Muscle of back (tissue), 11 donors: Measurements from ENCODE around the gene CTNNB1. TPM values are rescaled to one million over a fixed set of nuclear protein-coding genes. Genes with fewer than 3 reads are reported as not detected.
"Not testable (repeated sequence)": the region's sequence is repeated elsewhere in the genome, so short reads cannot be mapped to it uniquely, and the experiment has no call there.

Source experiments
- DNase-seq, 3 donors: peaks; one replicate each; pipeline versions ENCODE4 v3.0.0 to v3.0.0-alpha.2; 2013
- polyA plus RNA-seq, 10 donors: library from polyadenylated mRNA; unstranded; fragments of 120-200 nt; gene quantifications; one replicate each; pipeline ENCODE4 v1.2.1, GENCODE V29; 2013; ENCODE audit not compliant: insufficient read length in 10 of 10

The CTNNB1 gene
- polyA plus RNA-seq, 10 donors, result 260 to 344 (median 290) TPM

DNA sequence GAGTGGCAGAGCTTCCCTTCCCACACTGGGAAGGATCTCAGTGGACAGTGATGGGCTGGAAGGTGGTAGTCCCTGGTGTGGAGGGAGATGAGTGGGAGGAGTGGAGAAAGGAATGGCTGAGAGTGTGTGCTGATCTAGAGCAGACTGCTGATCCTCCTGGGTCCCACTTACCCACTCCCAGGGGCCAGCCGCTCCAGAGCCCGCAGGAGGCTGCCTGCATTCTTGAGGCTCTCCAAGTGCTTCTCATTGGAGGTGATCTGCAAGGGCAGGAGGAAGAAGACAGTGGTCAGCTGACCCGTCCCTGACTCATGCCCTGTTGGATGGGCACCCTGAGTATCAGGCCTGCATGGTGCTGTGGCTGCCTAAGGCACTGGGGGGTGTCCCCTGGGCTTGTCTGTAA lies 50.0 kb downstream of the CTNNB1 start:
- no peak for DNase-seq

DNA sequence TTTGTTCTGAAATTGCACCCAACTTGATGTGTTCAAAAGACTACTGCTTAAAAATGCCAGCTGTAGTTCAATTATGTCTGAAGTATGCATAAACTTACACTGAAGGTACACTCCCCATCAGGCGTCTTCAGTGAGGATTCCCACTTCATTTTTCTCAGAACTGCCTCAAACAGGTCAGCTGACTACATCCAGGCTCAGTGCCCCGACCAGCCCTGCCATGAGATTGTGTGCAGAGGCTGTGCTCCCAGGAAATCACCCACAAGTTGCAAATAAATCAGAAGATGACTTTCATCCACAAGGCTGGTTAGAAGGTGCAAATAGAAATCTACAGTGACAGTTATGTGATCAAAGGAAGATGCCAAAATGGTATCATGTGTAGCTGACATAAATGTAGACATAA lies 51.5 kb downstream of the CTNNB1 start:
- no peak for DNase-seq

DNA sequence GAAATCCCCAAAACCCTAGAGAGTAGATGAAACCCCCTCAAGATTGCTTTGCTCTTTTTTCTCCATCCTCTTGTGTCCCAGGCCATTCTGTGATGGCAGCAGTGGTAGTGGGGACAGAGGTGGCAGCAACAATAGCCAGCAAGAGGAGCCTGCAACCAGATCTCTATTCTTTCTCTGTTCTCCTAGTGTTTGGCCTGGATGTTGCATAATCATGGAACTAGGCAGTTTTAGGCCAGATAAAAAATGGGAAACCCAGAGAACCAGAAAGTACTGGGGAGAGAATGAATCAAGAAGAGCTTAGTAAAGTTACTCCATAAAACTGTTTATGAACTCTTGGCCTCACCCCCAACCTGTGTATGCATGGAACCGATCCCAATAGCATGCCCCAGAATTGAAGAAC lies 52.3 kb downstream of the CTNNB1 start:
- no peak for DNase-seq

DNA sequence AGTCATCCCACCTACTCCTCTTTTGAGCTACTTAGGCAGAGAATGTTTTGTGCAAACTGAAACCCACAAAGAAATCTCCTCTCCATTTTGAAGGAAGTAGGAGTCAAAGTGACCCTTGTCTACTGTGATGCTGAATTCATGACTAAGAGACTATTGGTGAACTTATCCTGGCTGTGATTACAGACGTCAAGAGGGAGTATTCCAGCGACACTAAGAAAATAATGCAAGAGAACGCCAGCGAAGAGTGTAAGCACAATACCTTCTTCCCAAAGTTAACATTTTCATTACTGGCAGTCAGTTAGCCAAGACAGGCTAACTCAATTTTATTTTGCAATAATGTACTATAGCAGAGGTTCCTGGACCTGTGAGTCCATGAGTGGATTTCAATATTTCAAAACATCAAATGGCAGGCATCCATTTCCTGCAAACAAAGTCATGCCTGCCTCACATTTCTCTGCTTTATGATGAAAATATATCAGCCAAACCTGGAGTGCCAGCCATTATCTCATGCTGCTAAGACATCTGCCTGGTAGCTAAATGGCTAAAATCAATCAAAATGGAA lies 59.0 kb downstream of the CTNNB1 start:
- no peak for DNase-seq

DNA sequence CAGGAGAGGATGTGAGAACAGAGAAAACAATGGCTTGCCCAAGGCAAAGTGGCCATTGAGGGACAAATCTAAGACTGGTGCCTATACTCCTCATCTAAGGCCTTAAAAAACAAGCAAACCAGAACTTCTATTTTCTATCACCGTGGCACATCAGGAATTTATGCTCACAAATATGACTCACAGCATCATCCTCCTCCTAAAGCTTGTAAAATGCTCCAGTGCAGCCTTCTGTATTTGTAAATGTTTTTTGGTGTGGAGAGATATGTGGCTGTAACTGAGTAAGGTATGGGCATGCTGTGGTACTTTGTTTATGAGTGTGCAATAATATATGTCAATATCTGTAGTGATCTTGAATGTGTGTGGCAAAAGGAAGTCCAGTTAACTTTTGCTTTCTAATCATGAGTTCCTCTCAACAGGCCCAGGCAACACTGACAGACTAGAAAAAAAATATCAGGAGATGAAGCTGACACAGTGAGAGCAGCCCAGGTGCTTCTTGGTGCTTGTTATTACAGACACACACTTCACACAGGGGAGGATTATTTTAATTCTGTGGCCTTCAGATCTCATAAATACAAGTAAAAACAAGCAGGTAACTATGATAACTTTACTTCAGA lies 60.3 kb downstream of the CTNNB1 start:
- DNase-seq, result no peak

DNA sequence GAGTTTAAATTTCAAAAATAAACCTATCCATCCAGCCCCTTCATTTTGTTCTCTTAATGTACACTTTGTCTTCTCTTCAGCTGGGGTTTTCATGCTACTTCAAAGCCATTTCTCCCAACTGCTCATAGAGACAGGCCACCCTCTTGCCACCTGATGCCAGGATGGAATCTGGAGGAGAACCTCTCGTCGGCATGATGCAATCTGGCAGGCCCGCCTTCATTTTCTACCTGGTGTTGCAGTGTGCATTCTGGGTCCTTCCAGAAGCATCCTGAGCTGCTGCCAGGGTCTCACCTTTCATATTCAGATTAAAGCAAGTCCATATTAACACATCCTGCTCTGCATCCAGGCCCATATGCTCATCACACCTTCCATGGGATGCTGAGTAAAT lies 60.8 kb downstream of the CTNNB1 start:
- no peak for DNase-seq

DNA sequence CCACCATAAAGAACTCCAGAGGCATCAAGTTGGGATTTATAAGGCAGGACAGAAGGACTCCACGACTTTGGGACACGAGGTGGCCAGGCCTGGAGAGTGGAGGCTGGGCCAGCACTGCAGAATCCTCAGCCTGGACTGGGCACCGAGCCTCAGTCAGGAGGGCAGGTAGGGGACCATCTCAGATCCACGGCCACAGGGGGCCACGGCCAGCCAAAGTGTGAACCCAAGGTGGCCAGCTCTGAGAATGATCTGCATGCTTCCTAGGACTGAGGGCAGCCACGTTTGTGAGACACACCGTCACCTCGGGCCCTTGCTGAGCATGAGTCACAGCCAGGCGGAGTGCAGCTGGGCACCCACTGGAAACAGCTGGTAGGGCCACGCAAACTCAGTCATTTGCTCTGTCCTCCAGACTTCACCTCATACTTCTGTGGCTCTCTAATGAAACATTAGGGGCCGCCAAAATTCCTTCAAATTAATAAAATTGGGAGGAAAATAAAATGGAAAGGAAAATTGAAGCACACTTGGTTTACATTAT lies 65.8 kb downstream of the CTNNB1 start:
- DNase-seq, result no peak

DNA sequence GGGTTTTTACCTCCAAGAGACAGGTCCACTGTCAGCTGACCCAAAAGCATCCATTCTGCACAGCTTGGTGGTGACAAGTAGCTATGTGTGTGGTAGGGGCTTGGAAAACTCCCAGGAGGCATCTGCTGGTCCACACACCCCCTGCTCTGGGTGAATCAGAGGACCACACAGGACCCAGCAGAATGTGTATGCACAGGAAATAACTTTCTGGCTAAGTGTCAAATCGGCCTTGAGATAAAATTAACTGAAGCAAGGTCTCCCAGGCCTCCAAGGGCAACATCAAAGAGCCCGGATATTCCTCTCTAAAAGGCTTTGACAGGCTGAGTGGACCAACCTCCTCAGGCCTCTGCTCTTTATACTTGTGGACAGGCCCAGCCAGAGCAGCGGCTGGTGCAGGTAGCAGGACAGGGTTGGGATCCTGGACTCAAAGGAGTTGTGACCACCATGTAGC lies 66.5 kb downstream of the CTNNB1 start:
- DNase-seq, result peak in 1 of 3 donors; percentile 89

DNA sequence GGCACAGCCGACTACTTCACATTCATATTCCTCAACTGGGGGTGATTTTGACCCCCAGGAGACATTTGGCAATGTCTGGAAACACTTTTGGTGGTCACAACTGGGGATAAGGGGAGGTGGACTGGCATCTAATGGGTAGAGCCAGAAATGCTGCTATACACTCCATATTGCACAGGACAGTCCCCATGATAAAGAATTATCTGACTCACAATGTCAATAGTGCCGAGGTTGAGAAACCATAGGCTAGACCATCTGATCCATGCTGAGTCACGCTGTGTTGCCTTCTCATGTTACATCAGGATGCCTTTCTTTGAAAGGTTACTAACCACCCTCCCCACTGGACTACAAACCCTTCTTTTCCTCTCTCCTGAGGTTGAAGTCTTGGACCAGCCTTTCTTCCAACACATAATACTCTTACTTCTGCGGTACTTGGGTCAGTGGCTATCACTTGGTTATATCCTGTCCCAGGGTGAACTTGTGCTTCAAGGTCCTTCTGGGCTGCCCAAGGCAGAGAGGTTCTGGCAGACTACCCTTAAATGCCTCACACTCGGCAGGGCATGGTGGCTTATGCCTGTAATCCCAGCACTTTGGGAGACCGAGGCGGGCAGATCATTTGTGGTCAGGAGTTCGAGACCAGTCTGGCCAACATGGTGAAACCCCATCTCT lies 68.8 kb downstream of the CTNNB1 start:
- DNase-seq, result peak in 1 of 3 donors; percentile 88

DNA sequence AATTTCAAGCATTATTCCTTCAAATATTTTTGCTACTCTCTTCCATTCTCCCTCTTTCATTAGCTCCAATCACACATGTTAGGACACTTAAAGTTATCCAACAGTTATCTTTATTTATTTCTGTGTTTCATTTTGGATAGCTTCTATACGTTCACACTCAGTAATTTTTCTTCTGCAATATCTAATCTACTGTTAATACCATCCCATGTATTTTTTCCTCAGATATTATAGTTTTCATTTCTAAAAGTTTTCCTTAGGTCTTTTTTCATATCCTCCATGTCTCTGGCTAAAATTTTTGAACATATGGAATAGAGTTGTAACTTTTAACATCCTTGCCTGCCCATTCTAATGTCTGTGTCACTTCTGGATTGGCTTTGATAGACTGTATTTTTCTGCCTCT lies 73.4 kb downstream of the CTNNB1 start:
- DNase-seq, result no peak

DNA sequence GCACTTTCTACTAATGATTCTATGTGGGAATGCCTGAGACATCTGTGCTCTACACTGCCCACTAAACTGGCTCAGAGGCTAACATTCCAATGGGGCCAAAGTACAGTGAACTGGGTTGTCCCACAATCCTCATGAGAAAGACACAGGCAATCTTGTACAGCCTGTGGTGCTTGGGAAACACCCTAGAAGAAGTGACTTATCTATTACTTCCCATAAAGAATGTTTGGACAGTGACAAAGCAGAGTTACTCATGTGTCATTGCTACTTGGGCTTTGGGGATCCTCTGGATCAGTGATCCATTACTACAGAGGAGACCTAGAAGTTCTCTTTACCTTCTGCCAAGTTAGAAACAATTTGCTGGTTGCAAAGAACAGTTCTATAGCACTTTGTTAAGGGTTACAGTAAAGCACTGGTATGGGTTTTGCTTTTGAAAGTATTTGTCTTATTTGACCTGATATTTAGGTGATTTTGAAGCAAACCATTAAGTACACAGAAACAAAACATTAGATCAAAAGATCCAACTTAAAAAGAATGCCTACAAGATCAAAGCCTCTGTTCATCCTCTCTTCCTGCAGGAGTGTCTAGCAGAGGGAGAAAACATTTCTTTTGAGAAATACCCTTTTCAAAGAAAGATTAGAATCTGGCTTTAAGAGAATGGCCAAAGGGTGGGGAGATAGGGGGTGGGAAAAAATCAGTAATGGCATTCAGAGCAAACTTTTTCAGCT lies 75.8 kb downstream of the CTNNB1 start:
- peak in 1 of 3 donors; percentile 18 for DNase-seq

DNA sequence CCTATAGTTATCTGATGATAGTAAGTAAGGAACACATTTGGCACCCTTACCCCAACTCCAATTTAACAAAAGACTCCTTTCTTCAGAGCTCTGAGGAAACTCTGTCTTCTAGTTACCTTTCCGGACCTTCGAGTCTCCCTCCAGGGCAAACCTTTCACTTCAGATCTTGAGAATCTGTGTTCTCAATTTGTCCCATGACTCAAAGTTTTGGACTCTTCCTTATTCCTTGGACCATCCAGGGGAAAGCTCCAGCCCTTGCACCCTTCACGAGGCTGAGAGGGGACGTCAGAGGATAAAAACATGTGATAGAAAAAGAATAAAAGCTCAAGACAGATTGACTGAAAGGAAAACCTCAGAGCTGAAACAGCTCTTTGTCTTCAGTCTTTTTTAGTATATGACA lies 76.9 kb downstream of the CTNNB1 start:
- DNase-seq, result no peak

DNA sequence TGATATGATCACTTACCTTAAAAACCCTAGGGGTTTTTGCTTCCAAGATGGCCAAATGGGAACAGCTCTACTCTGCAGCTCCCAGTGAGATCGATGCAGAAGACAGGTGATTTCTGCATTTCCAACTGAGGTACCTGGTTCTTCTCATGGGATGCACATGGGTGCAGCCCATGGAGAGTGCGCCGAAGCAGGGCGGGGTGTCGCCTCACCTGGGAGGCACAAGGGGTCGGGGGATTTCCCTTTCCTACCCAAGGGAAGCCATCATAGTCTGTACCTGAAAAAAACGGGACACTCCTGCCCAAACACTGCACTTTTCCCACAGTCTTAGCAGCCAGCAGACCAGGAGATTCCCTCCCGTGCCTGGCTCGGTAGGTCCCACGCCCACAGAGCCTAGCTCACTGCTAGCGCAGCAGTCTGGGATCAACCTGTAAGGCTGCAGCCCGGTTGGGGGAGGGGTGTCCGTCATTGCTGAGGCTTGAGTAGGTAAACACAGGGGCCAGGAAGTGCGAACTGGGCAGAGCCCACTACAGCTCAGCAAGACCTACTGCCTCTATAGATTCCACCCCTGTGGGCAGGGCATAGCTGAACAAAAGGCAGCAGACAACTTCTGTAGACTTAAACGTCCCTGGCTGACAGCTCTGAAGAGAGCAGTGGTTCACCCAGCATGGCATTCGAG lies 78.6 kb downstream of the CTNNB1 start:
- DNase-seq, result no peak

DNA sequence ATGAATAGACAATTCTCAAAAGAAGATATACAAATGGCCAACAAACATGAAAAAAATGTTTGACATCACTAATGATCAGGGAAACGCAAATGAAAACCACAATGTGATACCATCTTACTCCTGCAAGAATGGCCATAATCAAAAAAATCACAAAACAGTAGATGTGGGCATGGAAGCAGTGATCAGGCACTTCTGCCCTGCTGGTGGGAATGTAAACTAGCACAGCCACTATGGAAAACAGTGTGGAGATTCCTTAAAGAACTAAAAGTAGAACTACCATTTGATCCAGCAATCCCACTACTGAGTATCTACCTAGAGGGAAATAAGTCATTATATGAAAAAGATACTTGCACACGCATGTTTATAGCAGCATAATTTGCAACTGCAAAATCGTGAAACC lies 85.6 kb downstream of the CTNNB1 start:
- DNase-seq, result not testable (repeated sequence)

DNA sequence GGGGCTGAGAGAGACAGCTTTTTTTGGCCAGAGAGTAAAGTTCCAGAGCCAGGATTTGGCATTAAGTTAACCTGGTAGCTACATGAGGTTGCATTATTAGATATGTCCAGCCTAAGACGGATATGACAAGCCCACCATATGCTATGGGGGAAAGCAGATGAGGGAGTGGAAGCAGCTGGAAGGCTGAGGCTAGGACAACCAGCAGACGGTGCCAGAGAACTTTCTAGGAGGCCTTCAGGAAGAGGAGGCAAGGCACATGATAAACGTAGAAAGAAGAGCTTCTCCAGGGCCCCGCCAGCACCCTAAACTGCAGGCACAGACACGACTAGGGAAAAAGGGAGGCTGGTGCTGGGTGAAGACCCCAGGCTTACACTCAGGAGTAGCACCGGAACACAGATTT lies 87.0 kb downstream of the CTNNB1 start:
- DNase-seq, result no peak

DNA sequence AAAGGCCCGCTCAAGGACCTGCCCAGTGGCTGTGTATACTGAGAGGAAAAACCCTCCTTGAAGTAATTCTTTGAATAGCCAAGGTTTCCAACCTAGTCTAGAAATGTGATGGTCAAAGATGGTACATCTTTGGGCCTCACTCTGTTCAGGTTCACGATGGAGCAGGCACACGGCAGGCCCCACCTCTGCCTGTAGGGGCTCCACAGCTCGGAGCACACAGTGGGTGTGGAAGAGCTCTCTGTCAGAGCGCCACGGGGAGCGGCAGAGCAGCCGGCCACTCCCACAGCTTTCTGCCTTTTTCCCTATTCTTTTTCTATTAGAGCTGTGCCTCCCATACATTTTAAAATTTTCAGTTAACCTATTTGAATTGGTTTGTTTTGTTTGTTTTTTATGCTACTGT lies 89.5 kb downstream of the CTNNB1 start:
- DNase-seq, result no peak
